HG03571 (cell line): ENCODE data around the gene PSMB3.
"Not testable (repeated sequence)": the region's sequence is repeated elsewhere in the genome, so short reads cannot be mapped to it uniquely, and the experiment has no call there.

ENCODE experiments used
- ATAC-seq: cut with Tn5 transposase; IDR thresholded peaks from one replicate; pipeline ENCODE4 v1.9.1; 2021; ENCODE audit not compliant: unreplicated experiment

Gene PSMB3

DNA sequence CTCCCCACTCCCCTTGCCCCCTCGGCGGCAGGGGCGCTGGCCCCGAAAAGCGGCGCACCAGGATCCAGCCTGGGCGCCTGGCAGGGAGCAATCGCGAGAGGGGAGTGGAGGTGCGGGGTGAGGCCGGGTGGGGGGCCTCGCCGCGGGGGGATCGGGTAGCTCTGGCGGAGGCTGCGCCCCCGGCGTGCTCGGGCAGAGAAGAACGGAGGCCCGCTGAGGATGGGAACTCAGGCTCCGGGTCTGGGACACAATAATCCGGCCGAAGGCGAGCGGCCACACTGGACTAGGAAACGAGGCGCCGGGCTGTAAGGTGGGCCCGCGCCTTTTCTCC is 3.7 kb upstream of the PSMB3 start:
- ATAC-seq, result no peak

- no peak for ATAC-seq
These were observed 3.1 kb upstream of the PSMB3 start for GRCh38 chr17:38749223-38750043.

DNA sequence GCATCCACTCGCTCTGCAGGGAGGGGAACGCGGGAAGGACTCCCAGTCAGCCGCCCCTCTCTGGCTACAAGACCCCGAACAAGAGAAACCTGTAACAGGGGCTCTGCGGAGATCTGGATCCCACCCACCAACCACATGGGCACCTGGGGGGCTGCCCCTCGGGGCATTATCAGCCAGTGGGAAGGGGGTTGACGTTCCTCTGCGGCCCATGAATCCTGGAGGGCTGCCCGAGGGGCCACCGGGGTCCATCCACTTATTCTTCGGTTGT is 2.6 kb upstream of the PSMB3 start:
- no peak for ATAC-seq

GRCh38 chr17:38750312-38751121 is 2.0 kb upstream of the PSMB3 start:
- no peak for ATAC-seq

DNA sequence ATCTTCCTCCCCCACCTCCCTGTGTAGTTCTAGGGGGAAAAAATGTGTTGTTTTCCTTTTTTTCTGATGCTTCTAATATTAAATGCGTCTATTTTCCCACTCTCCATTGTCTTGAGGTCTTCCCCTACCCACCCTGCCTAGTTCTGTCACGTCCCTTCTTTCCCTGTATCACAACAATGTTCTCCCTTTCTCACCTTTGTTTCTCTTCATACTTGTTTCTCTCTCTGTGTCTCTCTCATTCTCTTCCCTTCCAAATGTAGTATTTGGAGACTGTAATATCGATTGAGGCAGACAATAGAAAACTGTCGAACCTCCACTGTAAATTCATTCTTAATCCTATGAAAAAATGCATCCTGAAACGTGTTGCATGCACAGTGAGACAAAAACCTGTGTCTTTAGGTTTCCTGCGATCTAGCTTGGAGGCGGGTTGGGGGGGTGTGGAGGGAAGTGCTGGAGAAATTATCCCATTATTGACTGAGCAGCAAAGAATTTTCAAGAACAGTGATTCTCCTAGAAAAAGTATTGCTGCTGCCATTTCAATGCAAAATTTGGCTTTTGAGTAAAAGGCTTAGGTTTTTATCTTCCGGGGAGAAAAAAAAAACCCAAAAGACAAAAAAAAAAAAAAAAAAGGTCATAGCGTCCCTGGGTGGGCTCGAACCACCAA is 1.3 kb upstream of the PSMB3 start:
- no peak for ATAC-seq

- ATAC-seq, result peak; percentile 27
These were observed 683 bp upstream of the PSMB3 start for GRCh38 chr17:38751808-38752307.

- ATAC-seq, result no peak
These were observed 548 bp downstream of the PSMB3 start for GRCh38 chr17:38753071-38753506.

DNA sequence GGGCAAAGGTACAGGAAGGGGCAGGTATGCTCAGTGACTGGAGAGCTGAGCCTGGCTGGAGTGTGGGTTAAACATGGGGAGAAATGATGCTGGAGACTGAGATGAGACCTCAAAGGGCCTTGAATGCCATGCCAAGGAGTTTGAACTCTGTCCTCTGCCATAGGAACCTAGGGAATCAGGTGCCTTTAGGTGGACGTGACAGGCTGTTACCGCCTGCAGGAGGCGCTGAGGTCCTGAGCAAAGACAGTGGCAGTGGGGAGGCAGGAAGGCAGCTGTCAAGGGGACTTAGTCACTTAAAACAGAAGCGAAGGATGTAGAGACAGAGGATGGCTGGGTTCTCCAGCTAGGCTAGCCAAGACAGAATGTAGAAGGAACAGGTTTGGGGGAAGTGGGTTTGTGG is 9.1 kb downstream of the PSMB3 start:
- no peak for ATAC-seq

- ATAC-seq, result no peak
These were observed 9.7 kb downstream of the PSMB3 start for GRCh38 chr17:38762231-38762630.

GRCh38 chr17:38766341-38766740 is 13.8 kb downstream of the PSMB3 start:
- ATAC-seq, result no peak

- no peak for ATAC-seq
These were observed 15.9 kb downstream of the PSMB3 start for GRCh38 chr17:38768417-38768816.

GRCh38 chr17:38773258-38773657 is 20.7 kb downstream of the PSMB3 start:
- no peak for ATAC-seq

DNA sequence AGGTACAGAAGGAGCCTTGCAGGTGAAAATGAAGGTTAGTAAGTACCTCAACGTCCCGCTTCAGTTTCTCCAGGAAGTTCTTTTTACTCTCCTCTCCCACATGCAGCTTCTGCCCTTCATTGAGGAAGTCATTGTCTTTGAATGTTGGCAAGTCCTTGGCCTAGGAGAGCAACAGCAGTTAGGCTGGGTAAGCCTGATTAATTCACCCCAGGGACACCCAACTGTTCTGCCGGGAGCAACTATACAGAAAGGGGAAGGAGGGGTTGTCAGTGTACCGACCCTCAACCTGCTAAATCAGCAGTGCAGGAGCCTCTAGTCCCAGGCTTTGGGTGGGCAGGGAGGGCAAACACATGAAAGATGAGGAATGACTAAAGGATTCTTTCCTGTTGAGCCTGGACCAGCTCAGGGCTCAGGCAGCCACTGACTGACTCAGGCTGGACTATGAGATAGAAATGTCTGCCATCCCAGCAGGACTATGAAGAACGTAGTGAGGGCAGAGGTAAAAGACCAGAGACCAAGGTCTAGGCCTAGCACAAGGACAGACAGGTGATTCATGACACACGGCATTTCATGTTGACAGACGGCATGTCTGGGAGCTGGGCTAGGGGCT is 25.2 kb downstream of the PSMB3 start:
- no peak for ATAC-seq

- ATAC-seq, result no peak
These were observed 27.6 kb downstream of the PSMB3 start for GRCh38 chr17:38779965-38780752.

DNA sequence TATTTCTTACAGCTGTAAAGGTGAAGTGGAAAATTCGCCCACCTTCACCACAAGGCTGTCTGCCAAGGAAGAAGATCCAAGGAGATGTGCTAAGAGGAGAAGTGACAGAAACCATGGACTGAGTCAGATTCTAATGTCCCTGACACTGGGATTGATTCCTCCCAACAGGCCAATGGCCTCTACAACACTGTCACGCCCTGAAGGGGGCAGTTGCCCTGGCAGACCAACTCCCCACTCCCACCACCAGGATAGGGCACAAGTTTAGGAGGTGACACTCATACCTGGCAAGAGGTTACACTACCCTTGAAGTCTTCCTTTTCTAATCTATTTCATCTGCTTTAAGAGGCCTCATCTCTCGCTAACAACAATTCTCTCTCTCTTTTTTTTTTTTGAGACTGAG is 30.7 kb downstream of the PSMB3 start:
- no peak for ATAC-seq

- no peak for ATAC-seq
These were observed 33.8 kb downstream of the PSMB3 start for GRCh38 chr17:38786372-38786771.

- not testable (repeated sequence) for ATAC-seq
These were observed 35.5 kb downstream of the PSMB3 start for GRCh38 chr17:38787999-38788398.

DNA sequence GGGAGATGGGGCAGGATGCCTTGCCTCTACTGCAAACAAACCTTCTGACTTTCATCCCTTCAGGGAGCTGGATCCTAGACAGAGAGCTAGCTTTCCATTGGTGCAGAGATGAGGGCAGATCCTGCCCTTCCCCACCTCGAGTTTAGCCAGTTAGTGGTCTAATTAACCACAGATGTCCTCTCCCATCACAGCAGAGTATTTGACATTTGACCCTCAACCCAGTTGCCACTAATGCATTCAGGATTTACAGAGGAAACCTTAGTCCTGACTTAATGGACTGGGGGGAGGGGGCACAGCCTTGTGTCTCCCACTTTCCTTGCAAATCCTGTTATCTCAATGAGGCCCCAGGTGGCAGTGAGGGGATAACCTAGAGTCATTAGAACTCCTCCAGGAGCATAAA is 36.6 kb downstream of the PSMB3 start:
- no peak for ATAC-seq

DNA sequence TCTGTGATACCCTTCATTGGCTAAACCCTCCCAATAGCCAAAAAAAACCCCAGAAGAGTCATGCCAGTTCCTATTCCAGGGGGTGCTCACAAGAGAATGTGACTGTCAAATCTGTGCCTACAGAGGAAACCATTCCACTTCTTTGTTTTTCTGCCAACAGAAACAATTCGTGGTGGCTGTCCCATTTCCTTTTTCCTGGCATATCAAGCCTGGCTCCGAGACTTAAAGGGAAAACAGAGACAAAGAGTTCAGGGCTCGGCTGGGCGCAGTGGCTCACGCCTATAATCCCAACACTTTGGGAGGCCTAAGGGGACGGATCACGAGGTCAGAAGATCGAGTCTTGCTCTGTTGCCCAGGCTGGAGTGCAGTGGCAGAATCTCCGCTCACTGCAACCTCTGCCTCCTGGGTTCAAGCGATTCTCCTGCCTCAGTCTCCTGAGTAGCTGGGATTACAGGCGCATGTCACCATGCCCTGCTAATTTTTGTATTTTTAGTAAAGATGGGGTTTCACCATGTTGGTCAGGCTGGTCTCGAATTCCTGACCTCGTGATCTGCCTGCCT is 37.7 kb downstream of the PSMB3 start:
- not testable (repeated sequence) for ATAC-seq

DNA sequence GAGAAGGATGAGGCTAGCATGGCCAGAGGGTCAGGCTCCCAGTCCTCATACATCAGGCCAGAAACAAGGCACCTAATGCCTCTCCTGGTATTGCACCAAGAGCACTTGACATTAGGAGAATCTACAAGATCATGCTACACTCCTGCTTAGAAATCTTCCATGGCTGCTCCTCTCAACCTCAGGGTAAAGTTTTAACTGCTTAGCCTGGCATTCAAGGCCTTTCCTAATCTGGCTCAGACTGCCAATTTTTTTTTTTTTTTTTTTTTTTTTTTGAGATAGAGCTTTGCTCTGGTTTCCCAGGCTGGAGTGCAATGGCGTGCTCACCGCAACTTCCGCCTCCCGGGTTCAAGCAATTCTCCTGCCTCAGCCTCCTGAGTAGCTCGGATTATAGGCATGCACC is 38.6 kb downstream of the PSMB3 start:
- ATAC-seq, result no peak
